HG03575 (cell line): Measurements from ENCODE around the gene GPHB5.
"Not testable (repeated sequence)": the region's sequence is repeated elsewhere in the genome, so short reads cannot be mapped to it uniquely, and the experiment has no call there.

ENCODE experiments used
- ATAC-seq: cut with Tn5 transposase; IDR thresholded peaks from one replicate; pipeline ENCODE4 v1.9.1; 2021; ENCODE audit not compliant: unreplicated experiment, insufficient number of reproducible peaks, low FRiP score; ENCODE audit errors: extremely low read depth

GPHB5 gene

DNA sequence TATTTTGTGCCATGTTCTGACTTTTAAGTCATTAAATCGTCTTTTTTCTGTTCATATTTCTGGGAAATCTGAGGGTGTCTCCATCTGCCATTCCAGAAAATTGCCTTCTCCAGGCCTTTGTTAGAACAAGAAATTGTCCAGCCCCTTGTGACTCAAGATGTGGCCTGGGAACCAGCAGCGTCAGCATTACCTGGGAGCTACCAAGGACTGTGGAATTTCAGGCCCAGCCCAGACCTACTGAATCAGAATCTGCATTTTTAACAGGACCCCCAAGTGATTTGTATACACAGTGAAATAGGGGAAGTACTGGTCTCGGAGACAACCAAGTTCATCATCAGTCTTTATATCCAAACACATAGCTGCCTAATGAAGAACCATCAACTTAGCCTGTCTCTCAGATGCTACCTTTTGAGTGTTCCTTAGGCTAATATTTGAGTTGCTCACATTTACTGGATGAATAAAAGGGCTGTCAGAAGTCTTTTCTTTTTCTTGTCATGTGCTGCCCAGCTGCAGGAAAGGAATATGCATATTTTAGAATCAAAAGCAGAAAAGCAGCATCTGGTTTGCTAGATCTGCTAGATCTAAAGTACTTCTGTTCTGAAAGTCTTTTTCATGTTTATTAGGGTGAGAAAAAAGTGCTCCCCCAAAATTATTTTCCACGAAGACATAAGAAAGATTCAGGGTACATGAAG lies 21.2 kb downstream of the GPHB5 start:
- ATAC-seq, result no peak

- no peak for ATAC-seq
These were observed 22.6 kb downstream of the GPHB5 start for GRCh38 chr14:63296060-63296563.

DNA sequence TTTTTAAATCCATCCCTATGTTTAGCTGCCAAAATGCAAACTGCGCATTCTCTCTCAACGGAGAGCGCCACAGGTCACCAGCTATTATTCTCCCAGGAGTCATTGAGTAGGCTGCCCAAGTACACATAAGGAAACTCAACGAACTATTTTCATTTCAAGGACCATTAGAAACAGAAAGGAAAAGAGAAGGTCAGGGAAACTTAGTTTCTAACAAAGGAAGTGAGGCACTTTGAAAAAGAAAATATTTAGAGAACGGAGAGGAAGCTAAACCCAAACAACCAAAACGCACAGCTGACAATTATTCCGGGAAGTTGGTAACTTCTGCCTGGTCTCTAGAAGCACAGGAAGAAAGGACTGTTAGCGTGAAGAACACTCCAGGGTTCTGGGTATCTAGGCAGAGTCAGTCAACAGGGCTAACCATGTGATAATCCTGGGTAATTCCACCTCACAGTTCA lies 23.5 kb downstream of the GPHB5 start:
- ATAC-seq, result no peak

DNA sequence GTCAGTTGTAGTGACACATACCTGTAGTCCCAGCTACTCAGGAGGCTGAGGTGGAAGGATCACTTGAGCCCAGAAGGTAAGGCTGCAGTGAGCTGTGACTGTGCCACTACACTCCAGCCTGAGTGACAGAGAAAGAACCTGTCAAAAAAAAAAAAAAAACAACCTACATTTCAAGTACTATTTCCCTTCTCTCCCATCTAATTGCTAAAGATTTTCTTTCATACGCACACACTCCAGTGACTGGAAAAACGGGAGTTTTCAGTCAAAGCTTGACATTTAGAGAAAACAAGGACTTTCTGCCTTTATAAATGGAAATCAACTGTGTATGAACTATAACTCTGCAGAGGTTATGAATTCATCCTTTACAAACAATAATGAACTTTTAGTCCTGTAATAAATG lies 25.9 kb downstream of the GPHB5 start:
- no peak for ATAC-seq

DNA sequence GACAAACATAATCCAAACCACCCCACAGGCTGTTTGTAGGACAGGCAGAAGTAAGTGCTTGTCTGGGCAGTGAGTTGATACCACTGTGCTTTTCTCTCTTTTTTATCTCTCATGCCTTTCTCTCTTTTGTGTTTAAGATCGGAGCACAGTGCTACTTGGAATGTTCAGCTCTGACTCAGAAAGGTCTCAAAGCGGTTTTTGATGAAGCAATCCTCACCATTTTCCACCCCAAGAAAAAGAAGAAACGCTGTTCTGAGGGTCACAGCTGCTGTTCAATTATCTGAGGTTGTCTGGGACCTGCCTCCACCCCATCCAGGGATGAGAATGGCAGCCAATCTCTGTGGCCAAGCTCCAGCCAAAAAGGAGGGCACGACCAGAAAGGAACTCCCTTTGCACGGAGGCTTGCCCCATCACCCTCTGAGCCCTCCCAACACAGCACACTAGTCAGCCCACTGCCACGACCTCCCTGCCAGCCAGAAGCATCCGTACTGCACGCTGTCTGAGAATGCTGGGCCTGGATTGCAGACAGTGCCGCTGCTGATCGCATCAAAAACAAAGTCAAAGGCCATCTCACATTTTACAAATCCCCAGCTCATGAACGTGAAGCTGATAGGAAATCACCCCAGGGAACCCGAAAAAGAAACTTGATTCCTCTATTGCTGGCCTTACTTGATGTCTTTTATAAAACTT lies 27.8 kb downstream of the GPHB5 start:
- ATAC-seq, result no peak

GRCh38 chr14:63288853-63289252 lies 29.9 kb downstream of the GPHB5 start:
- no peak for ATAC-seq

- ATAC-seq, result no peak
These were observed 30.9 kb downstream of the GPHB5 start for GRCh38 chr14:63287666-63288483.

DNA sequence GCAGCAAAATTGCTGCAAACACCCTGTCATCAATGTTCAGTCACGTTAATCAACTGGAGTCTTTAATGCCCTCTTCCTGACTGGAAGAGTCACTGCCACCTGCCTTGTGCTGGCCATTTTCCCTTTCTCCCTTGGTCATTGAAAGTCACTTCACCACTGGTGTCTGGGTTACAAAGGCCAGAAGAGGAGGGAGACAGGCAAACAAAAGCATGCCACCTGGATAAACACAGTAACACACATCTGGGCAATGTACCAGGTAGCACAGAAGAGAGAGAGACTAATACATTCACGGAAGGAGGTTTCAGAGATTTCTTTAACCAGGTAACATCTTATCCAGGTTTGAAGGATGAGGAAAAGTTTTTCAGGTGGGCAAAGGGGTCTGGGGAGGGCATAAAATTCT lies 32.7 kb downstream of the GPHB5 start:
- no peak for ATAC-seq

- ATAC-seq, result no peak
These were observed 34.9 kb downstream of the GPHB5 start for GRCh38 chr14:63283884-63284248.

DNA sequence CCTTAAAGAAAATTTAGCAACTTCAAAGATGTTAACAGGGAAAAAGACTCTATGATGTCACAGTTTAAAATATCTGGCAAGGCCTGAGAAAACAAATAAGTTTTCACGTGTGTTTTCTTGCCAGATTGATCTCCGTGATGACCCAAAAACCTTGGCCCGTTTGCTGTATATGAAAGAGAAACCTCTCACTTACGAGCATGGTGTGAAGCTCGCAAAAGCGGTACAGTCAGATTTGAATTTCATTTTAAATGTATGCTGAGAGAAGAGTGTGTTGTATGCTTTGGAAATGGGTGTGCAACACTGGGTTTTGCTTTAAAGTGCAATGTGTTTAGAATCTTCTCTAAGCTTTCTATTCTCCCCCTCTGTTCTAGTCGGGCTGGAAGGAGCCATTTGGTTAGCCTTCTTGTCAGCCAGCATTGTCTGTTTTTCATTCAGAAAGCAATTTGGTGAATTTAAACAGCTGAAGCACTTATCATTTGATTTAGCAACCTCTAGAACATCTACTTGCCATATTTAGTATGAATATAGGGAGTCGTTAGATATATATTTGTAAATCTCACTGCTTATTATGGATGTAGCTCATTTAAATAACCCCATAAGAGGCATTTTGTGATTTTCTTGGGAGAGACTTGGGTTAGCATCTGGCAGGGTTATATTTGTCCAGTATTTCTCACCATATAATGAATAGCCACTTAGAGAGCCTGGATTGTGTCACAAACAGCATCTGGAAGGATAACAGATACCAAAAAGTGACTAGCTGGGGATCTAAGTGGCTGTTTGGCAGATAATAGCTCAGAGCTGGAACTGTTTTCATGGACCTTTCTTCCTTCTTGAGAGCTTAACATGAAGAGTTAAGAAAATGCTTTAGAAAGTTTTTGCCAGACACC lies 35.5 kb downstream of the GPHB5 start:
- no peak for ATAC-seq

- ATAC-seq, result not testable (repeated sequence)
These were observed 38.8 kb downstream of the GPHB5 start for GRCh38 chr14:63279933-63280332.

DNA sequence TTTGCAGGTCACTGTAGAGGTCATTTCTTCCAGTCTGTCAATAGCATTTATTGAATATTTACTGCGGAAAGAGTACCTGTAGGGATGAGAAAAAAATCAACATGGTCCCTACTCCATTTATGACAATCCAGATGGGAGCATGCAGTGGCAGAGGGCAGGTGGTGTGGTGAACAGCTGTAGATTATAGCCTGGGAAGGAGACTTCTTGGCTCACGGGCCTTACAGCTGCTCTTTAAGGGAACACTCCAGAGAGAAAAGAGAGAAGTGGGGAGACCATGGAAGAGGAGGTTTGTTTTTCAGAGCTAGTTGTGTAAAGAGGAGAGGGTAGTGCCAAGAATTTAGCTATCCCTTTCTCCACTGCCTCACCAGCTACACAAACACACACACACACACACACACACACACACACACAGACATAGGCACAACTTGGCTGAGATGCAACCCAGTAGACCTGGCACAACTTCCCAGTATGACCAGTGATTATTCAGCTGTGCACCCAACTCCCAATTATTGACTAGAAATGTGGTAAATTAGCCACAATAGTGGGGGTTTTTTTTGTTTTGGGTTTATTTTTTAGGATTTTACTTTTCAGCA lies 41.0 kb downstream of the GPHB5 start:
- no peak for ATAC-seq

- ATAC-seq, result no peak
These were observed 42.0 kb downstream of the GPHB5 start for GRCh38 chr14:63276492-63277342.

GRCh38 chr14:63276016-63276415 lies 42.7 kb downstream of the GPHB5 start:
- ATAC-seq, result no peak

DNA sequence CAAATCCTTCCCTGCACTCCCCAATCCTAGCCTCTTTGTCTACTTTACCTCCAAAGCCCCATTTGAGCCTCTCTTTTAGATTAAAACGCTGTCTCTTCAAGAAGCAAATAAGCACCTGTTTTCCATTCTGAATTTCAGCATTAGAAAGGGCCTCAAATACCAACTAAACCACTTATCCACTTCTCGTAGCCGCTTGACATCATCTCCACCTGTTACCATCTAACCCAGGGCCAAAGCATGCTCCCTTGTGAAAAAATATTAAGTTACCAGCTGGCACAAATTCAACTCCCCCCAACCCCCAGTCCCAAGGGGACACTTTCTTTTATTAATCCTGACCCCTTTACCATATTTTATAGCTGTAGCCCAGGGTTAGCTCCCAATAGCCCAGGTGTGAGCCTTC lies 43.1 kb downstream of the GPHB5 start:
- no peak for ATAC-seq

DNA sequence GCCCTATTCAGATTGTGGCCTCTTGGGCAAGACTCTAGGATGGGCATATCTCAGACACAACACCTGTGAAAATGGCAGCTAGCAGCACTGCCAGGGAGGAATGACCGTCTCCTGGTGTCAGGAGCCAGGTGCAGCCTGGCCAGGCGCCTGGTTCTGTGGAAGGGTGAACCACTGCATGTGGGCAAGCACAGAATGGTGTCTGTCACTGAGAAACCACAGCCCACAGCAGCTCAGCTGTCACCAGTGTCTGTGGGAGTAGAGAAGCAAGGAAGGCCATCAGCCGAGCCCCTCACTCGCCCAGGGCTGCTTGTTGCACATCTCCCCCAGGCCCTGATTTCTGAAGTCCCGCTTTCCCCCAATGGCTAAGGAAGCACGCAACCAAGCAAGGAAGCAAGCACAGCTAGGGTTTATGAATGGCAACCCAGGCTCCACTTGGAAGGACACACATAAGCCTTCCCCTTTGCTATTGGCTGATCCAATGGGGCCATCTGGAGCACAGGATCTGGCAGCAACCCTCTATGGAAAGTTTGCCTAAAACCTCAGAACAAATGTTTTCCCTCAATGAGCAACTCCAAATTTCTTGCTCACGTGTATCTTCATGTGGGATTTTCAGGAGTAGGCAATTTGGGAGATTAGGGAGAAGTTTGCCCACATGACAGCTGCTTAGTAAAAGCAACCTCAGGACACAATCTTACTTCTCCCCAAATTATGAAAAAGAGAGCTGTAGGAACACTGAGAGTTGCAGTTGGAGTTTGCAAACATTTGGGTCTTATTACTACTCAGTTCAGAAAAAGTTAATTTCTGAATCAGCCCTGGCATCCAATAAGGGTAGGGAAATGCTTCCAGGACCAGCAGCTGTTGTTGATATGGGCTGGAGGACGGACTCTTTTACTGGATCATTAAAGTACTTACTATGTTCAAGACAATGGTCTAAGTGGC lies 44.7 kb downstream of the GPHB5 start:
- ATAC-seq, result no peak

GRCh38 chr14:63273129-63273528 lies 45.6 kb downstream of the GPHB5 start:
- ATAC-seq, result no peak
